Keratinocyte (primary cell): ENCODE data around the gene KDF1.

ENCODE experiments used
- EZH2 ChIP-seq: IDR thresholded peaks from one replicate; pipeline ENCODE4 v1.6.1; 2012; ENCODE audit warnings: inconsistent platforms, mild to moderate bottlenecking, low read length, moderate library complexity
- TF ChIP-seq, protein P1 (sequence below), 3 experiments: IDR thresholded peaks in 1 of 3; conservative IDR thresholded peaks in 1 of 3; optimal IDR thresholded peaks in 1 of 3; 2 replicates in 2 of 3; 3 replicates in 1 of 3; pipeline versions ENCODE3 to v1.5.1; 2011; ENCODE audit warnings: low read length in 3 of 3, mild to moderate bottlenecking in 3 of 3, moderate library complexity in 2 of 3, control low read depth in 1 of 3, inconsistent platforms in 1 of 3; ENCODE audit not compliant: insufficient read depth in 2 of 3; ENCODE audit errors: extremely low read depth in 1 of 3

GRCh38 chr1:26909951-26910342 is 50.3 kb downstream of the KDF1 start:
- TF ChIP-seq EZH2 = no peak
- TF ChIP-seq, protein P1, sequence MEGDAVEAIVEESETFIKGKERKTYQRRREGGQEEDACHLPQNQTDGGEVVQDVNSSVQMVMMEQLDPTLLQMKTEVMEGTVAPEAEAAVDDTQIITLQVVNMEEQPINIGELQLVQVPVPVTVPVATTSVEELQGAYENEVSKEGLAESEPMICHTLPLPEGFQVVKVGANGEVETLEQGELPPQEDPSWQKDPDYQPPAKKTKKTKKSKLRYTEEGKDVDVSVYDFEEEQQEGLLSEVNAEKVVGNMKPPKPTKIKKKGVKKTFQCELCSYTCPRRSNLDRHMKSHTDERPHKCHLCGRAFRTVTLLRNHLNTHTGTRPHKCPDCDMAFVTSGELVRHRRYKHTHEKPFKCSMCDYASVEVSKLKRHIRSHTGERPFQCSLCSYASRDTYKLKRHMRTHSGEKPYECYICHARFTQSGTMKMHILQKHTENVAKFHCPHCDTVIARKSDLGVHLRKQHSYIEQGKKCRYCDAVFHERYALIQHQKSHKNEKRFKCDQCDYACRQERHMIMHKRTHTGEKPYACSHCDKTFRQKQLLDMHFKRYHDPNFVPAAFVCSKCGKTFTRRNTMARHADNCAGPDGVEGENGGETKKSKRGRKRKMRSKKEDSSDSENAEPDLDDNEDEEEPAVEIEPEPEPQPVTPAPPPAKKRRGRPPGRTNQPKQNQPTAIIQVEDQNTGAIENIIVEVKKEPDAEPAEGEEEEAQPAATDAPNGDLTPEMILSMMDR (optimal IDR thresholded peaks at IDR 0.05 in 1 of 3, IDR thresholded peaks at IDR 0.05 in 1 of 3, conservative IDR thresholded peaks at IDR 0.05 in 1 of 3; ENCODE audit: extremely low read depth in 1 of 3, insufficient read depth in 2 of 3, low read length in 3 of 3) = no peak
